HCT116 (cell line): ENCODE results near the gene ETV7. TPM values are rescaled to one million over a fixed set of nuclear protein-coding genes. Genes with fewer than 3 reads are reported as not detected.
"Not testable (repeated sequence)": the region's sequence is repeated elsewhere in the genome, so short reads cannot be mapped to it uniquely, and the experiment has no call there.

ENCODE experiments used
- ATAC-seq: fragments of 200-7000 bp; cut with Tn5 transposase; 2 replicates; pipeline ENCODE4 v1.9.1; 2020; ENCODE audit warnings: mild to moderate bottlenecking, moderate library complexity
- BruUV-seq: library from RNA; stranded (reverse); fragments of 400-500 nt; replicated peaks from 2 replicates; lab custom pipeline; 2021; lab: Mats Ljungman, UMichigan
- CTCF ChIA-PET: fragments of 300-600 bp; sonication (Branson Sonifier 250); formaldehyde crosslinking; loops from one replicate; lab custom pipeline; 2021; ENCODE audit warnings: antibody characterized with exemption; lab: Charles Lee
- POLR2A ChIA-PET: fragments of 300-600, 350-600 bp; sonication (Branson Sonifier 250); formaldehyde crosslinking; loops from one replicate; lab custom pipeline; 2021; ENCODE audit warnings: antibody characterized with exemption; lab: Charles Lee
- RAD21 ChIA-PET, 2 experiments: fragments of 300-600 bp; sonication (Branson Sonifier 250); formaldehyde crosslinking; loops; one replicate each; lab custom pipeline; 2023; ENCODE audit warnings: low total read pairs in 2 of 2; ENCODE audit not compliant: uncharacterized antibody in 2 of 2, unreplicated experiment in 2 of 2, low non-redundant PET in 1 of 2; lab: Charles Lee
- DNase-seq: peaks from one replicate; pipeline ENCODE4 v3.0.0-alpha.2; 2010; ENCODE audit warnings: low read depth, low spot score
- H2AFZ ChIP-seq: fragments of 200-600 bp; shearing (Covaris generic), sonication (generic); 2 replicates; pipeline ENCODE4 v1.6.1; 2017; ENCODE audit warnings: low read depth, mixed run types, mixed read lengths, antibody characterized with exemption, low read length; ENCODE audit not compliant: poor library complexity, severe bottlenecking
- H3K27ac ChIP-seq: 2 replicates; pipeline ENCODE4 v1.5.1; 2012; ENCODE audit warnings: low read depth, low read length
- H3K27me3 ChIP-seq: fragments of 200-600 bp; sonication (generic); 2 replicates; pipeline ENCODE4 v1.6.1; 2016; ENCODE audit warnings: mixed run types, low read length, mixed read lengths; ENCODE audit not compliant: insufficient read depth
- H3K36me3 ChIP-seq, 2 experiments: fragments of 200-500 bp in 1 of 2; fragments of 200-600 bp in 1 of 2; sonication (Bioruptor generic) in 1 of 2; sonication (generic) in 1 of 2; 2 replicates each; pipeline versions ENCODE4 v1.5.1 to v1.6.1; 2014 to 2016; ENCODE audit warnings: low read length in 2 of 2, inconsistent platforms in 1 of 2, mixed read lengths in 1 of 2, mixed run types in 1 of 2; ENCODE audit not compliant: insufficient read depth in 2 of 2, control insufficient read depth in 1 of 2
- H3K4me1 ChIP-seq, 2 experiments: fragments of 200-600 bp in 1 of 2; sonication (generic) in 1 of 2; 2 replicates each; pipeline versions ENCODE4 v1.5.1 to v1.6.1; 2012 to 2017; ENCODE audit warnings: low read length in 2 of 2, inconsistent platforms in 1 of 2, mild to moderate bottlenecking in 1 of 2, mixed read lengths in 1 of 2, mixed run types in 1 of 2, moderate library complexity in 1 of 2; ENCODE audit not compliant: insufficient read depth in 2 of 2, control insufficient read depth in 1 of 2
- H3K4me2 ChIP-seq: fragments of 200-600 bp; sonication (generic); 2 replicates; pipeline ENCODE4 v1.6.1; 2017; ENCODE audit warnings: mixed run types, low read length, mixed read lengths
- H3K4me3 ChIP-seq, 2 experiments: fragments of 200-600 bp in 1 of 2; sonication (generic) in 1 of 2; replicated peaks in 1 of 2; 2 replicates each; pipeline ENCODE4 v1.5.1; 2011 to 2016; ENCODE audit warnings: low read length in 2 of 2, control low read depth in 1 of 2, low read depth in 1 of 2, mild to moderate bottlenecking in 1 of 2, mixed read lengths in 1 of 2, mixed run types in 1 of 2
- H3K79me2 ChIP-seq: fragments of 200-600 bp; sonication (generic); 2 replicates; pipeline ENCODE4 v1.6.1; 2017; ENCODE audit warnings: mild to moderate bottlenecking, mixed run types, low read length, moderate library complexity, mixed read lengths; ENCODE audit not compliant: insufficient read depth
- H3K9ac ChIP-seq: fragments of 200-600 bp; sonication (generic); 2 replicates; pipeline ENCODE4 v1.6.1; 2016; ENCODE audit warnings: low read length, mixed read lengths
- H3K9me2 ChIP-seq: fragments of 200-600 bp; sonication (generic), shearing (Covaris generic); 2 replicates; pipeline ENCODE4 v1.6.1; 2017; ENCODE audit warnings: mixed run types, mild to moderate bottlenecking, moderate library complexity; ENCODE audit not compliant: insufficient read depth
- H3K9me3 ChIP-seq, 2 experiments: fragments of 200-500 bp in 1 of 2; fragments of 200-600 bp in 1 of 2; sonication (Bioruptor generic) in 1 of 2; sonication (generic) in 1 of 2; 2 replicates each; pipeline ENCODE4 v1.6.1; 2014 to 2017; ENCODE audit warnings: low read length in 2 of 2, mixed read lengths in 2 of 2, inconsistent platforms in 1 of 2, low read depth in 1 of 2, mild to moderate bottlenecking in 1 of 2, mixed run types in 1 of 2, moderate library complexity in 1 of 2; ENCODE audit not compliant: control insufficient read depth in 1 of 2, insufficient read depth in 1 of 2
- H4K20me1 ChIP-seq: fragments of 200-600 bp; sonication (generic), shearing (Covaris generic); 2 replicates; pipeline ENCODE4 v1.6.1; 2017; ENCODE audit warnings: mixed run types, mild to moderate bottlenecking, moderate library complexity; ENCODE audit not compliant: insufficient read depth
- ATF3 ChIP-seq: IDR thresholded peaks from 2 replicates; pipeline ENCODE4 v1.6.1; 2012
- CTCF ChIP-seq, 3 experiments: fragments of 200-600 bp in 1 of 3; sonication (generic) in 1 of 3; IDR thresholded peaks in 2 of 3; conservative IDR thresholded peaks in 1 of 3; 2 replicates each; pipeline ENCODE4 v1.5.1; 2012 to 2017; ENCODE audit warnings: low read depth in 2 of 3, low read length in 2 of 3, antibody characterized with exemption in 1 of 3, borderline replicate concordance in 1 of 3, control low read depth in 1 of 3, mild to moderate bottlenecking in 1 of 3, mixed read lengths in 1 of 3, mixed run types in 1 of 3, moderate library complexity in 1 of 3; ENCODE audit not compliant: insufficient read depth in 1 of 3
- SP1 ChIP-seq: IDR thresholded peaks from 2 replicates; pipeline ENCODE4 v1.6.1; 2012; ENCODE audit warnings: low read depth
- TCF7L2 ChIP-seq: IDR thresholded peaks from 2 replicates; pipeline ENCODE4 v1.7.0; 2011; ENCODE audit warnings: borderline replicate concordance, inconsistent platforms; ENCODE audit not compliant: insufficient read depth, insufficient read length; ENCODE audit errors: extremely low read depth
- ZNF274 ChIP-seq: fragments of 200-500 bp; sonication (Bioruptor generic); IDR thresholded peaks from 2 replicates; pipeline ENCODE4 v1.6.1; 2014; ENCODE audit warnings: mild to moderate bottlenecking, low read depth, low read length, inconsistent platforms
- intact Hi-C: fragments of 100-400 bp; cut with micrococcal nuclease; formaldehyde crosslinking; loops from 2 replicates; pipeline ENCODE4 v1.10.0; 2022
- total RNA-seq: library from RNA; stranded (reverse); gene quantifications from one replicate; pipeline ENCODE4 v1.2.1, GENCODE V29; 2021; ENCODE audit not compliant: unreplicated experiment

The ETV7 gene
- total RNA-seq, 1 experiment from 2014 or later: 1.0 TPM

- Histone ChIP-seq H3K9me2 (no peaks in the 10 kb centered on the region), H3K27ac (no peak overlapping the region), H3K9me3 (no peaks in the 10 kb centered on the region), H4K20me1 (no peaks in the 10 kb centered on the region), H3K79me2 (no peaks in the 10 kb centered on the region), H3K9ac (no peak overlapping the region), H2AFZ (no peak overlapping the region), H3K4me2 (no peak overlapping the region), H3K4me1 (peaks cover 0 to 4% of the 10 kb centered on the region in 2 experiments; a peak in 1 of 4 replicates), H3K27me3 (no peaks in the 10 kb centered on the region), H3K4me3 (no peak overlapping the region), H3K36me3 (no peaks in the 10 kb centered on the region)
- ChIA-PET CTCF (no interaction called here), POLR2A (no interaction called here), RAD21 (no interaction called here)
- ATAC-seq: no peak
- no peak for DNase-seq
- intact Hi-C loops: no loop called here
- no TSS peak for BruUV-seq
- TF ChIP-seq SP1 (no peak), TCF7L2 (no peak), ZNF274 (no peak), CTCF (IDR thresholded peaks at IDR 0.05 in 2 of 3, conservative IDR thresholded peaks at IDR 0.05 in 1 of 3; ENCODE audit: borderline replicate concordance in 1 of 3, insufficient read depth in 1 of 3, low read depth in 2 of 3, low read length in 2 of 3) (no peak), ATF3 (no peak)
Observed at GRCh38 chr6:36364669-36365479, 22.6 kb downstream of the ETV7 start.

- POLR2A ChIA-PET, BruUV-seq, intact Hi-C loops, H3K27ac ChIP-seq, H3K4me3 ChIP-seq, DNase-seq, H4K20me1 ChIP-seq, RAD21 ChIA-PET, H2AFZ ChIP-seq, H3K79me2 ChIP-seq, H3K27me3 ChIP-seq, H3K9ac ChIP-seq, H3K9me3 ChIP-seq, H3K4me2 ChIP-seq, CTCF ChIA-PET, H3K4me1 ChIP-seq, H3K9me2 ChIP-seq, ATAC-seq, H3K36me3 ChIP-seq: not testable (repeated sequence)
Observed at GRCh38 chr6:36364061-36364635, 23.3 kb downstream of the ETV7 start.

GRCh38 chr6:36363371-36363752 lies 24.1 kb downstream of the ETV7 start:
- DNase-seq, intact Hi-C loops, BruUV-seq, H3K9me3 ChIP-seq, POLR2A ChIA-PET, H3K27me3 ChIP-seq, ATAC-seq, H3K79me2 ChIP-seq, H3K4me3 ChIP-seq, H4K20me1 ChIP-seq, H3K36me3 ChIP-seq, H3K9ac ChIP-seq, H3K9me2 ChIP-seq, CTCF ChIA-PET, H3K4me2 ChIP-seq, H3K27ac ChIP-seq, H2AFZ ChIP-seq, H3K4me1 ChIP-seq: not testable (repeated sequence)
- RAD21 ChIA-PET: interaction anchor here in 1 of 2 experiments (0.9 kb wide), 1 partner anchor 11 kb away, joined by 4 read pairs; no protein-coding TSS in a partner anchor
